WI38 (cell line): ENCODE results near the gene COX7A2.

Source experiments
- H3K4me3 ChIP-seq: 2 replicates; pipeline ENCODE4 v1.5.1; 2011; ENCODE audit warnings: low read depth, mild to moderate bottlenecking, control low read depth, low read length
- TF ChIP-seq, protein P1 (sequence below): IDR thresholded peaks from 2 replicates; pipeline ENCODE4 v1.5.1; 2012; ENCODE audit warnings: low read depth, mild to moderate bottlenecking, control low read depth, low read length

COX7A2 gene

DNA sequence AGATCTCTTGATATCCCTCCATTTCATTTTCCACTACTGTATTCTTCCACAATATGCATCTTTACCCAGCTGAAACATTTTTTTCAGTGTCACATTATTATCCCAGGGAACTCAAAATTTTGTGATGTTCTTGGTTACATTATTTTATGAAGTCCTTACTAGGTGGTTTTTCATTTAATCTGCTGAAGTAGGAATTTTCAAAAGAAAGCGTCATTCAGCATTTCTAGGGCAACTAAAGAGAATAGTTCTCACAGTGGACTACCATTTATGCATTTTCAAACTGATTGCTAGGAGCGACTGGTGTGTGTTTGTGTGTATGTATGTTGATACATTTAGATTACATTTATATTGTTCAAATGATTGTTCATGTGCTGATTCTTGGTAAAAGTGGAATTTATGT lies 43.4 kb upstream of the COX7A2 start:
- TF ChIP-seq, protein P1, sequence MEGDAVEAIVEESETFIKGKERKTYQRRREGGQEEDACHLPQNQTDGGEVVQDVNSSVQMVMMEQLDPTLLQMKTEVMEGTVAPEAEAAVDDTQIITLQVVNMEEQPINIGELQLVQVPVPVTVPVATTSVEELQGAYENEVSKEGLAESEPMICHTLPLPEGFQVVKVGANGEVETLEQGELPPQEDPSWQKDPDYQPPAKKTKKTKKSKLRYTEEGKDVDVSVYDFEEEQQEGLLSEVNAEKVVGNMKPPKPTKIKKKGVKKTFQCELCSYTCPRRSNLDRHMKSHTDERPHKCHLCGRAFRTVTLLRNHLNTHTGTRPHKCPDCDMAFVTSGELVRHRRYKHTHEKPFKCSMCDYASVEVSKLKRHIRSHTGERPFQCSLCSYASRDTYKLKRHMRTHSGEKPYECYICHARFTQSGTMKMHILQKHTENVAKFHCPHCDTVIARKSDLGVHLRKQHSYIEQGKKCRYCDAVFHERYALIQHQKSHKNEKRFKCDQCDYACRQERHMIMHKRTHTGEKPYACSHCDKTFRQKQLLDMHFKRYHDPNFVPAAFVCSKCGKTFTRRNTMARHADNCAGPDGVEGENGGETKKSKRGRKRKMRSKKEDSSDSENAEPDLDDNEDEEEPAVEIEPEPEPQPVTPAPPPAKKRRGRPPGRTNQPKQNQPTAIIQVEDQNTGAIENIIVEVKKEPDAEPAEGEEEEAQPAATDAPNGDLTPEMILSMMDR, result no peak
- no peak overlapping the region for H3K4me3 ChIP-seq

DNA sequence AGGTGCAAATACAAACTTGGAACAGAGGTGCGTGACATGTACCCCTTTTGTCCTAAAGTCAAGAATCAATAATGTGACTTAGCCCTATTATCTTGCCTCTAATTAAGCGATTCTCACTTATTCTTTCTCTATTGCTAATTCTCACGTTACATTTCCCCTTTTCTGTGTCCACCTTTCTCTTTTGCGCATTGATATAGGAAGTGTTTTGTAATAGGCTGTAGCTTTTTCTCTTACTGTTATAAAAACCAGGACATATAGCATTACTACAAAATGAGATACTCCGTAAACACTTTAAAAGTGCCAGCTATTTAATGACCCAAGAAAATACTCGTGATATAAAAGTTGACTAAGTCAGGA lies 41.7 kb upstream of the COX7A2 start:
- TF ChIP-seq, protein P1, result no peak
- H3K4me3 ChIP-seq, result peak overlapping the region; percentile 95

DNA sequence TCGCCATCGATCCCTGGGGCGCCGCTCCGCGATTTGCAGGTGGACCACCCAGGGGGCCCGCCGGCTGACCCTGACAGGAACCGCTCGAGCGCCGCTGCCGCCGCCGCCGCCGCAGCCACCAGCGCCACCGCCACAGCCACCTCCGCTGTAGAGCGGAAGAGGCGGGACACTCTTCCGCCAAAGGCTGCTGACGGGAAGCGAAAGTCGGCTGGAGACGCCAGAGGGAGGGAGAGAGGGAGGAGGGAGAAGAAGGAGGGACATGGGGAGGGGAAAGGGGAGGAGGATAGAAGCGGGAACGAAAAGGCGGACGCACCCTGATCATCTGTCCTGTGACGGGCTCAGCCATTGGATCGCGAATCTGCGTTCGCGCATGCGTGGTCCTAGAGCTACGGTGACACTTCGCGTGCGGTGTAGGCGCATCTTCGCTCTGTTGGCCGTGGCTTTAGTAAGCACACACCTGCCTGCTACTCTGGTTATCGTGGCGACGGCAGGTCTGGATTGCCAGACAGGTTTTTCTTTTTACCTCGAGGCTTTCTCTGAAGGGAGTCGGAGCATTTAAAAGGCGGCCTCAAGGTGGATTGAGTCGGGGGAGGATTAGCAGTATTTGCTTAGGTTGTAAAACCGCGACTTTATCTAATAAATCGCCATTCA lies 41.2 kb upstream of the COX7A2 start, which contains the start of gene TMEM30A:
TSS of gene TMEM30A (minus strand) at position 161 of the 651 bp plus-strand sequence. CDS start at position 7, 154 bp downstream.
- H3K4me3 ChIP-seq, result peak within 1 kb of the TSS; percentile 95

GRCh38 chr6:75283907-75284631 lies 40.5 kb upstream of the COX7A2 start:
- H3K4me3 ChIP-seq, result peak overlapping the region; percentile 95
- TF ChIP-seq, protein P1, result no peak

More for the DNA sequence above, 41.2 kb upstream of the COX7A2 start, which contains the start of gene TMEM30A:
- TF ChIP-seq, protein P1, result no peak

GRCh38 chr6:75282706-75283105 lies 39.1 kb upstream of the COX7A2 start:
- TF ChIP-seq, protein P1, result no peak
- H3K4me3 ChIP-seq, result peak overlapping the region; percentile 95

- TF ChIP-seq, protein P1, result no peak
- peak overlapping the region; percentile 95 for H3K4me3 ChIP-seq
Measured at GRCh38 chr6:75281653-75282052, 38.1 kb upstream of the COX7A2 start.
